Hepatocyte (in vitro differentiated cells): Measurements from ENCODE around the gene RAP1GDS1. TPM values are rescaled to one million over a fixed set of nuclear protein-coding genes. Genes with fewer than 3 reads are reported as not detected.
"Not testable (repeated sequence)": the region's sequence is repeated elsewhere in the genome, so short reads cannot be mapped to it uniquely, and the experiment has no call there.

Experiments used
- DNase-seq: peaks from one replicate; pipeline ENCODE4 v3.0.0-alpha.2; 2016; ENCODE audit warnings: low spot score
- H2AFZ ChIP-seq: fragments of 200-600 bp; sonication (generic); 2 replicates; pipeline ENCODE4 v1.6.0; 2016; ENCODE audit warnings: antibody characterized with exemption, mild to moderate bottlenecking
- H3K27ac ChIP-seq: fragments of 200-600 bp; sonication (generic); 2 replicates; pipeline ENCODE4 v1.5.1; 2016; ENCODE audit warnings: mild to moderate bottlenecking
- H3K27me3 ChIP-seq: fragments of 200-600 bp; sonication (generic); 2 replicates; pipeline ENCODE4 v1.6.1; 2016
- H3K36me3 ChIP-seq: fragments of 200-600 bp; sonication (generic); replicated peaks from 2 replicates; pipeline ENCODE4 v1.5.1; 2016; ENCODE audit warnings: low read depth; ENCODE audit not compliant: insufficient read depth
- H3K4me1 ChIP-seq: fragments of 200-600 bp; sonication (generic); 2 replicates; pipeline ENCODE4 v1.5.1; 2016; ENCODE audit warnings: mild to moderate bottlenecking, moderate library complexity; ENCODE audit not compliant: insufficient read depth
- H3K4me2 ChIP-seq: fragments of 200-600 bp; sonication (generic); 2 replicates; pipeline ENCODE4 v1.6.0; 2016
- H3K4me3 ChIP-seq: fragments of 200-600 bp; sonication (generic); 2 replicates; pipeline ENCODE4 v1.5.1; 2016; ENCODE audit warnings: mild to moderate bottlenecking
- H3K79me2 ChIP-seq: fragments of 200-600 bp; sonication (generic); 2 replicates; pipeline ENCODE4 v1.6.0; 2017; ENCODE audit warnings: mild to moderate bottlenecking
- H3K9me2 ChIP-seq: fragments of 200-600 bp; sonication (generic); replicated peaks from 2 replicates; pipeline ENCODE4 v1.6.0; 2017; ENCODE audit warnings: mild to moderate bottlenecking; ENCODE audit not compliant: insufficient read depth
- H3K9me3 ChIP-seq: fragments of 200-600 bp; sonication (generic); 2 replicates; pipeline ENCODE4 v1.5.1; 2016; ENCODE audit warnings: low read depth, mild to moderate bottlenecking
- H4K20me1 ChIP-seq: fragments of 200-600 bp; sonication (generic); 2 replicates; pipeline ENCODE4 v1.6.0; 2016; ENCODE audit warnings: mild to moderate bottlenecking; ENCODE audit not compliant: insufficient read depth, poor library complexity, severe bottlenecking
- EZH2 ChIP-seq: fragments of 200-600 bp; sonication (generic); IDR thresholded peaks from 2 replicates; pipeline ENCODE4 v1.6.1; 2016; ENCODE audit warnings: antibody characterized with exemption, mild to moderate bottlenecking, borderline replicate concordance
- EZH2phosphoT487 ChIP-seq: fragments of 200-600 bp; sonication (generic); IDR thresholded peaks from one replicate; pipeline ENCODE4 v1.6.1; 2018; ENCODE audit warnings: antibody characterized with exemption, mild to moderate bottlenecking, low read depth, moderate library complexity; ENCODE audit not compliant: unreplicated experiment, severe bottlenecking
- WGBS: methylation state at CpG from one replicate; pipeline ENCODE4 v1.1.6; 2016; ENCODE audit warnings: low lambda C conversion rate; ENCODE audit errors: missing lambda C conversion rate; 5-methylcytosine and 5-hydroxymethylcytosine counted together
- polyA plus RNA-seq: library from polyadenylated mRNA; unstranded; fragments of >200 nt; fragmentation: Nextera tagmentation; extraction: Ambion mirVana; gene quantifications from 2 replicates; pipeline ENCODE4 v1.2.1, GENCODE V29; 2016
- total RNA-seq: library from RNA; depleted of rRNA; stranded (reverse); fragments of >200 nt; gene quantifications from 2 replicates; pipeline ENCODE4 v1.2.3, GENCODE V29; 2014
- TF ChIP-seq, protein P1 (sequence below): fragments of 200-600 bp; sonication (generic); IDR thresholded peaks from 2 replicates; pipeline ENCODE4 v1.5.1; 2016; ENCODE audit warnings: antibody characterized with exemption, mild to moderate bottlenecking; ENCODE audit not compliant: poor library complexity

Gene RAP1GDS1
- total and polyA plus RNA-seq, 2 experiments from 2014 or later: 25.3 to 42.7 TPM

DNA sequence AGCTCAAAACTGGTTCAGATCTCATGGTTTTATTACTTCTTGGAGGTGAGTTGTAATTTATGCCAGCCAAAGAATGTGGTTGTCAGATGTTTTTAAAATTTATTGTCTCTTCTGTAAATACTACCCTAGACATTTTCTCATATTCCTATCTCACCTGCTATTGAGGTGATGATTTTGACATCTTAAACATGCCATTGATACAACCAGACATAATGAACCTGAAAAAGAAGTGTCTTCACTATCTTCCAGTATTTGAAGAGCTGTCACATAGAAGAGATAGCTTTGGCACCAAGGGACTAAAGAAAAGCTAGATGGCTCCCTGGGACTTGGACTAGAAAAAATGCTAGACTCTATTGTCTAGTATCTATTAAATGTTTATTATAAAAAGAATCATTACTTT, 155.7 kb downstream of the RAP1GDS1 start:
- no peaks in the 10 kb centered on the region for H3K4me1 ChIP-seq
- no peak overlapping the region for H3K27ac ChIP-seq
- H3K36me3 ChIP-seq: no peaks in the 10 kb centered on the region
- no peak overlapping the region for H3K4me3 ChIP-seq
- H3K9me3 ChIP-seq: no peaks in the 10 kb centered on the region
- H3K79me2 ChIP-seq: no peaks in the 10 kb centered on the region
- no peak for DNase-seq
- H3K4me2 ChIP-seq: no peak overlapping the region
- H4K20me1 ChIP-seq: no peaks in the 10 kb centered on the region
- H3K9me2 ChIP-seq: no peaks in the 10 kb centered on the region
- no peak for TF ChIP-seq EZH2phosphoT487
- no peaks in the 10 kb centered on the region for H3K27me3 ChIP-seq
- no peak overlapping the region for H2AFZ ChIP-seq

DNA sequence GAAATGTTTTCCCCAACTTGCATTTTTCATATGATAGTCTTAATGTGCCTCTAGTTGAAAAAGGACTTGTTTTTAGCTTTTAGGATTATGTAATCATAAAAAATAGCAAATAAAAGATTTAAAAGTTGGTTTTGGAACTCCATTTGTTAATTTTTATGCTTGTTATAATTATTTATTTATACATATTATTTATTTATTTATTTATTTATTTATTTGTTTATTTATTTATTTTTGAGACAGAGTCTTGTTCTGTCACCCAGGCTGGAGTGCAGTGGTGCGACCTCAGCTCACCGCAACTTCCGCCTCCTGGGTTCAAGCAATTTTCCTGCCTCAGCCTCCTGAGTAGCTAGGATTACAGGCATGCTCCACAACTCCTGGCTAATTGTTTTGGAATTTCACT, 159.0 kb downstream of the RAP1GDS1 start:
- H3K4me2 ChIP-seq, H3K27ac ChIP-seq, H3K27me3 ChIP-seq, H3K9me3 ChIP-seq, H3K4me1 ChIP-seq, H3K4me3 ChIP-seq, H2AFZ ChIP-seq, DNase-seq, H4K20me1 ChIP-seq, H3K36me3 ChIP-seq, H3K79me2 ChIP-seq, H3K9me2 ChIP-seq: not testable (repeated sequence)
- WGBS: 98% methylated on average over 3 of the region's 3 CpGs

DNA sequence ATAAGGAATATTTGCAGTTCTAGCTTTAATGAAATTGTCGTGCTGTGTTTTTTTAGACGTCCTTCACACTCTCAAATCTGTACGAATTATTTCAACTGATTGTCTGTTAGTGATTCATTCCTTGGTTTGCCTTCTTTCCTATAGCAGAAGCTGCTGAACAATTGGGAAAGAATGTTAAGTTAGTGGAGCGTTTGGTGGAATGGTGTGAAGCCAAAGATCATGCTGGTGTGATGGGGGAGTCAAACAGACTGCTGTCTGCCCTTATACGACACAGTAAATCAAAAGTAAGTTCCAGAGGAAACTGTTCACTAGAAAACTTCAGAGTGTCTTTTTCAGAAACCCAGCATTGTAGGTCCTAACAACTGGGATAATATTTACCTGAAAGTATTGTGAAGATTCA, 159.9 kb downstream of the RAP1GDS1 start:
- Histone ChIP-seq H3K27me3 (no peaks in the 10 kb centered on the region), H3K4me2 (no peak overlapping the region), H3K9me2 (no peaks in the 10 kb centered on the region), H3K36me3 (no peaks in the 10 kb centered on the region), H3K9me3 (no peaks in the 10 kb centered on the region), H3K4me1 (no peaks in the 10 kb centered on the region), H3K27ac (no peak overlapping the region), H2AFZ (no peak overlapping the region), H4K20me1 (no peaks in the 10 kb centered on the region), H3K79me2 (no peaks in the 10 kb centered on the region), H3K4me3 (no peak overlapping the region)
- TF ChIP-seq, protein P1, sequence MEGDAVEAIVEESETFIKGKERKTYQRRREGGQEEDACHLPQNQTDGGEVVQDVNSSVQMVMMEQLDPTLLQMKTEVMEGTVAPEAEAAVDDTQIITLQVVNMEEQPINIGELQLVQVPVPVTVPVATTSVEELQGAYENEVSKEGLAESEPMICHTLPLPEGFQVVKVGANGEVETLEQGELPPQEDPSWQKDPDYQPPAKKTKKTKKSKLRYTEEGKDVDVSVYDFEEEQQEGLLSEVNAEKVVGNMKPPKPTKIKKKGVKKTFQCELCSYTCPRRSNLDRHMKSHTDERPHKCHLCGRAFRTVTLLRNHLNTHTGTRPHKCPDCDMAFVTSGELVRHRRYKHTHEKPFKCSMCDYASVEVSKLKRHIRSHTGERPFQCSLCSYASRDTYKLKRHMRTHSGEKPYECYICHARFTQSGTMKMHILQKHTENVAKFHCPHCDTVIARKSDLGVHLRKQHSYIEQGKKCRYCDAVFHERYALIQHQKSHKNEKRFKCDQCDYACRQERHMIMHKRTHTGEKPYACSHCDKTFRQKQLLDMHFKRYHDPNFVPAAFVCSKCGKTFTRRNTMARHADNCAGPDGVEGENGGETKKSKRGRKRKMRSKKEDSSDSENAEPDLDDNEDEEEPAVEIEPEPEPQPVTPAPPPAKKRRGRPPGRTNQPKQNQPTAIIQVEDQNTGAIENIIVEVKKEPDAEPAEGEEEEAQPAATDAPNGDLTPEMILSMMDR: no peak
- TF ChIP-seq EZH2phosphoT487 (no peak), EZH2 (no peak)
- no peak for DNase-seq
- 92% methylated on average over 5 of the region's 5 CpGs for WGBS

DNA sequence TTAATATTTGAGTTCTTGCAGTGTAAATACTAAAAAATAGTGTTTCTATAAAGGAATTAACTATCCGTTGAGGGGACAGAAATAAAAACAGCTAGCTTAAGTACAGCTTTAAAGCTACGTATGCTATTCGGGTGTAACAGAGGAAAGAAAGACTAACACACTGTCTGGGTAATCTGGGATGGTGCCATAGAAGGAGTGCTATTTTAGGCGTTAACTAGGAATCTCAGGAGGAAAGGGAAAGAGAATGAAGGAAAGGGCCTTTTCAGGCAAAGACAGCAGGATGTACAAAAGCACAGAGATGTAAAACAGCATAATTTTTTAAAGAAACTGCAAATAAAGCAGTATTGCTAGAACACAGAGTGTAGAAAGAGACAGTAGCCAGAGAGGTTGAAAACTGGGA, 161.8 kb downstream of the RAP1GDS1 start:
- Histone ChIP-seq H3K36me3 (no peaks in the 10 kb centered on the region), H3K27ac (peak overlapping the region; percentile 20), H3K27me3 (no peaks in the 10 kb centered on the region), H3K9me2 (no peaks in the 10 kb centered on the region), H3K4me3 (no peak overlapping the region), H3K79me2 (no peaks in the 10 kb centered on the region), H3K9me3 (no peaks in the 10 kb centered on the region), H2AFZ (no peak overlapping the region), H3K4me1 (no peaks in the 10 kb centered on the region), H3K4me2 (no peak overlapping the region), H4K20me1 (no peaks in the 10 kb centered on the region)
- 80% methylated on average over 4 of the region's 4 CpGs for WGBS
- DNase-seq: no peak
- TF ChIP-seq EZH2 (no peak), EZH2phosphoT487 (no peak)
- TF ChIP-seq, protein P1: no peak
